ENCODE measurements around the gene STXBP5.

- TF ChIP-seq CTCF (optimal IDR thresholded peaks at IDR 0.05 in 1 of 3, IDR thresholded peaks at IDR 0.05 in 1 of 3, conservative IDR thresholded peaks at IDR 0.05 in 1 of 3; ENCODE audit: extremely low read depth in 1 of 3, insufficient read depth in 2 of 3, low read length in 3 of 3): no peak
- TF ChIP-seq EZH2 (IDR thresholded peaks at IDR 0.05; ENCODE audit: low read length): no peak
Measured at GRCh38 chr6:147416622-147417021, 212.4 kb downstream of the STXBP5 start.
